D341Med (cell line): ENCODE measurements around the gene MGMT.
A peak's percentile ranks its signal among the peaks of the same experiment; 100 is the strongest.
"Not testable (repeated sequence)": the region's sequence is repeated elsewhere in the genome, so short reads cannot be mapped to it uniquely, and the experiment has no call there.

Experiments
- DNase-seq: peaks from one replicate; pipeline ENCODE4 v3.0.0; 2012; ENCODE audit warnings: low spot score

Gene MGMT

DNA sequence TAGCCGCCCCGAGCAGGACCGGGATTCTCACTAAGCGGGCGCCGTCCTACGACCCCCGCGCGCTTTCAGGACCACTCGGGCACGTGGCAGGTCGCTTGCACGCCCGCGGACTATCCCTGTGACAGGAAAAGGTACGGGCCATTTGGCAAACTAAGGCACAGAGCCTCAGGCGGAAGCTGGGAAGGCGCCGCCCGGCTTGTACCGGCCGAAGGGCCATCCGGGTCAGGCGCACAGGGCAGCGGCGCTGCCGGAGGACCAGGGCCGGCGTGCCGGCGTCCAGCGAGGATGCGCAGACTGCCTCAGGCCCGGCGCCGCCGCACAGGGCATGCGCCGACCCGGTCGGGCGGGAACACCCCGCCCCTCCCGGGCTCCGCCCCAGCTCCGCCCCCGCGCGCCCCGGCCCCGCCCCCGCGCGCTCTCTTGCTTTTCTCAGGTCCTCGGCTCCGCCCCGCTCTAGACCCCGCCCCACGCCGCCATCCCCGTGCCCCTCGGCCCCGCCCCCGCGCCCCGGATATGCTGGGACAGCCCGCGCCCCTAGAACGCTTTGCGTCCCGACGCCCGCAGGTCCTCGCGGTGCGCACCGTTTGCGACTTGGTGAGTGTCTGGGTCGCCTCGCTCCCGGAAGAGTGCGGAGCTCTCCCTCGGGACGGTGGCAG, at the start of gene MGMT:
MGMT (plus strand) TSS at position 539 of the 656 bp plus-strand sequence.
- DNase-seq, result peak; percentile 97

DNA sequence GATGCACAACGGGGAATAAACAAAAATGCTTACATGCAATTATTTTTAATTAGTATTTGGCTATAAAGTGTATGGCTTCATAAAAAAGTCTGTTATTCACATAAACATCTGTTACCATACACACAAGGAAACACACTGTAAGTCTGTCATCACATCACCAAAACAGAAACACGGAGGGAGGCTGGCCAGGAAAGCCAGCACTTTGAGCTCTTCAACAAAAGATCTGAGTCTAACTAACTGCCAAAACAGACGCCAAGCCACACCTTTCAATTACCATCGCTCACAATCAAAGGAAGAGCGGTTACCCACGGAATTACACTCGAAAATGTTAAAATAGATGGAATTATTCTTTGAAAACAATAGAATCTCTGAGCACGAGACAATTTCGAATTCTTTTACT, 49.2 kb upstream of the MGMT start:
- no peak for DNase-seq

DNA sequence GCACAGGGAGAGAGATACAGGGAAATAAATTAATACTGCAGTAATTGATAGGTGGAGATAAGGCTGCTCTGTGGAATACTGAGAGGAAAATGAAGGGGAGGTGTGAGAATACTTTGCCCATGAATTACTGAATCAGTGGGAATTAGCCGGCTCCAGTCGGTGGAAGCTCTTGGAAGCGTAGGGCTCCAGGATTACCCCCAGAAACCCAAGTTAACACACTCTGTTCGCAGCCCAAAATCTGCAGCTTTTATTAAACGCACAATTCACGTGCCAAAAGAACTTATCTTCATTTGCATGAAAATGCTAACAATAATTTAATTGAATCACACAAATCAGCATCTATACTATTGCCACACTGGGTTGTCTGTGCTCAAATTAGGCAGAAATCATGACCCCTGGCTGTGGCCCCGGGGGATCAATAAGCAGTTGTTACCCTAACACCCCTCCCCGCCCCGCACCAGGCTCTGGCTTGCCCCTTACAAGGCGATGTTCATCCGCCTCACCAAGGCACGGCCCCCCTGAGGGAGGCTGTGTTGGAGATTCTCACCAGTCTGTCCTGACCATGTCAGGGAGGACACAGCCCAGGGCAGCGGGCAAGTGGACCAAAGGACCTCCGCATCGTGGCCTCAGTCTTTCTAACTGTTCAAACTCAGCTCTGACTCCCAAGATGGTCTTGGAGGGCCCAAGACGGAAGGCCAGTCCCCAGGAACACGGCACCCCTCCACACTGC, 48.4 kb upstream of the MGMT start:
- DNase-seq, result no peak

DNA sequence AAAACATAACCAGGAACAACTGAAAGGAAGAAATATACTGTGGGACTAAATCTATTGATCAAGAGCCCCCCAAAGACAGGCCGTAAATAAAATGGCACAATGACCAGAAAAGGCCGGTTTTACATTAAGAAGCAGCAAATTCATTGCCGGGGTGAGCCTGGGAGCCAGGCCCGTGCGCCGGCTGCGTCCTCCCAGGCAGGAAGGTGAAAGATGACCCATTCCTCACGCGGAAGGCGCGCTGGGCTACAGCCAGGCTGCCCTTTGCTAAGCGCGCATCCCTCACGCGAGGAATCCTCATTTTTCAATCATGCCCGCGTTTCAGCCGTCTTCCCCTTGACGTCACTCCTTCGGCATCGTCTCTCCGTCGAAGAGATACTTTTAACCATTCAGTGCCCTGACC, 47.6 kb upstream of the MGMT start:
- DNase-seq, result no peak

DNA sequence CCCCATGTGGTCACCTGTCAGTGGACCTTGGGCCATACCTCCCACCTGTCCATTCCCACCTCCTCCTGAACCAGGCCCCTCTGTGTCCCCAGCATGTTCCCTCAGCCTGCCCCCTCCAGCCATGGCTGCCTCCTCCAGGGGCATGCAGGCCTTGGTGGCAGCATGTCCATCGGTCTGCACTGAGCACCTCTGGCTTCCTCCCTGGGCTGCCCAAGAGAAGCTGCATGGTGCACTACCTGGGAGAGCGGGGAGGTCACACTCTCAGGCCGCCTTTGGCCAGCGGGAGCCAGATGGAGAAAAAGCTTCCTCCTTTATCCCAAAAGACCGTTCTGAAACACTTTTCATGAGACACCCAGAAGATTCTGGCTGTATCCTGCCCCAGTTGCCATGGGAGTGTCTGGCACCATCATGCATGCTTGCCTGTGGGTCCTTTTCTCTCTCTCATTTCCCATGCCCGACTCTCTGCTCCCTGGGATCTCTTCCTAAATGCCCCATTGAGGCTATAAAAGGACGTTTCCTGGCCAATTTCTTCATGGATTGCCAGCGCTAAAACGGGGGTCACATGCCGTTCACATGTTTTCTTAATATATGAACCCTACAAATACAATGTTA, 45.5 kb upstream of the MGMT start:
- no peak for DNase-seq

DNA sequence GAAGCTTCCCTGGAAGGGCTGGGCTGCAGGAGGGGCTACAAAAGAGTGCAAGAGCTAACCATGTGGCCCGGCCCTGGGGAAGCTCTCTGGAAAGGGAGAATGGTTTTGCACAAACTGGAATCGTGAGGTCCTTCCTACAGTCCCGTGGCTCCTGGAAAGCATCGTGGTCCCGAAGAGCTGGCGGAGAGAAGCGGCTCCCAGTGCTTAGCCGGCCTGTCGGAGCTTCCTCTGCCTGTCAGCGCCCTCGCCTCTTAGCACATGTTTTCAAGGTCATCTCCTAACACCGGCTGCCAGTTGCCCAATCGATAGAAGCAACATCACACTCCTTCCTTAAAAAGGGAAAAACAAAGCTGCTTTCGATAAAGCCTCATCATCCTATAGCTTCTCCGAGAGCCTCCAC, 42.1 kb upstream of the MGMT start:
- no peak for DNase-seq

DNA sequence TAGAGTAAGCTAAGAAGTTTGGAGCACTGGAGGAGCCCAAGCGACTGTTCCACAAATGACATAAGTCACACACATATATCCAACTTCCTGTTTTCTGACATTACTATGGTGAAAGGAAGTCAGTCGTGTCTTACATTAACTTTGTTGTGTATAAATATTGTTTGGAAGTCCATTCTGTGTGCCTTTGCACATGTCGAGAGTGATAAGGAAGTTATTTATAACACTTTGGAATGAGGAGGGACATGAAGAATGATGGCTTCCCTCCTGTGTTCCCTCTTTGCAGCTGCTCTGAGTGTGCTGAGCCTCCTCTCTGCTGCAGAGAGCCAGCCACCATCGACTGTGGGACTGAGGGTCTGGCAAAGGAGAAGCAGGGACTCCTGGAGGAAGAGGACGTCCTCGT, 40.4 kb upstream of the MGMT start:
- no peak for DNase-seq

DNA sequence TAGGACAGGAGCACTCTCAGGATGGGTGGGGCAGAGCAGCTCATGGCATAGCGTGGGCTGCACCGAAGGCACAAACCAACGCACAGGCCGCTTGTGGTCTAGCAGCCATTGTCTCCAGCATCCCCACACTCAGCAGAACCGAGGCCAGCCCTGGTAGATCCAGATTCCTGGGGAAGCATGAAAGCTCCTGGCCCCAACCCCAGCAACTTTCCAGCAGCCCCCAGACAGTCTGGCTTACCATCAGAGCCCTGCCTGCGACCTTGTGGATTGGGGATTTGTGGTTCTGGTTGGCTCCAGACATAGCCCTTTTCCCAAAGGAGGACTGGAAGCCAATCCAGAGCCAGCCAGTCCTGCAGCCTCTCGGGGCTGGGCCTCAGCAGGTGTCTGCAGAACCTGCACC, 33.8 kb upstream of the MGMT start:
- DNase-seq, result no peak

DNA sequence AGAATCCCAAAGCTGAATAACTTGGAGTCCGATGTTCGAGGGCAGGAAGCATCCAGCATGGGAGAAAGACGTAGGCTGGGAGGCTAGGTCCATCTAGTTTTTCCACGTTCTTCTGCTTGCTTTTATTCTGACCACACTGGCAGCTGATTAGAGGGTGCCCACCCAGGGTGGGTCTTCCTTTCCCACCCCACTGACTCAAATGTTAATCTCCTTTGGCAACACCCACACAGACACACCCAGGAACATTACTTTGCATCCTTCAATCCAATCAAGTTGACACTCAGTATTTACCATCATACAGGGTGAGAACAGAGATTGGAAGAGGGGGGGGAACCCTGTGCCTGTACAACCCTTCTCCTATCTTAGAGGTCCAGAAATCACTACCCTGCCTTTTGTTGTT, 31.3 kb upstream of the MGMT start:
- not testable (repeated sequence) for DNase-seq

DNA sequence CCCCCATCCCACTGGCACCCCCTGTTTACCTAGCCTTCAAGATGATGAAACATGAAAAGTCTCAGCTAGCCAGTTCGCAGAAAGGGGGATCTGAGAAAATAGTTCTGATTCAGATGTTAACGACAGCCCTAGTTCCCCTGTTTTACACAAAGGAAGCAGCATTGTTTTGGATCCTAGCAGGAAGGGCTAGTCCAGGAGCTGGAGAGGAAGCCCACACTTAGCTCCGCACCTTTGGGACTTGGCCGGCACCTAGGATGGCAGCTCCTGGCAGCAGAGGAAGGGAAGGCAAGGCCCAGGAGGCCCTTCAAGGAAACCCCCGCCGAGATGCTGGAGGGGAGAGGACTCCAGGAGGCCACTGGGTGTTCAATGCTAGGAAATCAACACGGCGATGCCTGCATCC, 29.0 kb upstream of the MGMT start:
- no peak for DNase-seq

DNA sequence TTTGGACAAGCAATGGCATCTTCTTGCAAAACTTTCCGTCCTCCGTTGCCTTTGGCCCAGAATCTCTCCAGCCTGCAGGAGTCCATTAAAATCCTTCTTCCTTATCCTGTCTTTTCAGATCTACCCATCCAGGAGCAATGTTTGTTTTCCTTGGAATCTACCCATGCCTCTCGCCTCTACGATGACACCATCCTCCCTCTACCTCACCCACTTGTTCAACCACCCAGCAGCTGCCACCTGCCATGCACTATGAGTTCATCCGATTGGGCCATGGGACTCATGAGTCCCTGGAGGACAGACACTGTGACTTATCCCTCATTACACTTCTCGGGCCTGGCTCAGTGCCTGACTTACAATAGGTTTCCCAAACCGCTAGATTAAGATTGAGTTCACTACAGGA, 26.8 kb upstream of the MGMT start:
- DNase-seq, result no peak

DNA sequence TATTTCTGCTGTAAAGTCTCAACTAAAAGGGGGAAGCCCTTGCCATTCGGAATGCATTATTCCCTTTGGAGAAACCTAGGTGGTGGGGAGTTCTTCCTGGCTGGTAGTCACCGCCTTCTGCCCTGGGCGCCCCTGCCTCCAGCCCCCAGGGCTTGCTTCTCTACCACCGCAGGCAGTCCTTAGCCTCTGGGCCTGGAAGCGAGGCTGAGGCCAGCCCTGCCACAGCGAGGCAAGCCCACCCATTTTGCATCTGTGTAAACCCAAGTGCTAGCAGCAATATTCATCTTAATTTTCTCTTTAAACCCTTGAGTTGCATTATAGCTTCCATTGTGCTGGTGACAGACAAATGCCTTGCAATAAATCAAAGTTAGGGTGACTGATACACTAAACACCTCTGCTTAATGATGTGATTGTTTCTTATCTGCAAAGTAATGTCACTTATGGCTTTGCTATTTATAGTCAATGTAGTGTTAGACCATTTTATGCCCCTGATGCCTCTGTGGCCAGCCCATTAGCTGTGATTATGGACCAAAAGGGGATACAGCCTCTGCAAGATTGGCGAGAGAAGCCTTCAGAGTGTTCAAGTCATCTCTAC, 26.2 kb upstream of the MGMT start:
- DNase-seq, result no peak

DNA sequence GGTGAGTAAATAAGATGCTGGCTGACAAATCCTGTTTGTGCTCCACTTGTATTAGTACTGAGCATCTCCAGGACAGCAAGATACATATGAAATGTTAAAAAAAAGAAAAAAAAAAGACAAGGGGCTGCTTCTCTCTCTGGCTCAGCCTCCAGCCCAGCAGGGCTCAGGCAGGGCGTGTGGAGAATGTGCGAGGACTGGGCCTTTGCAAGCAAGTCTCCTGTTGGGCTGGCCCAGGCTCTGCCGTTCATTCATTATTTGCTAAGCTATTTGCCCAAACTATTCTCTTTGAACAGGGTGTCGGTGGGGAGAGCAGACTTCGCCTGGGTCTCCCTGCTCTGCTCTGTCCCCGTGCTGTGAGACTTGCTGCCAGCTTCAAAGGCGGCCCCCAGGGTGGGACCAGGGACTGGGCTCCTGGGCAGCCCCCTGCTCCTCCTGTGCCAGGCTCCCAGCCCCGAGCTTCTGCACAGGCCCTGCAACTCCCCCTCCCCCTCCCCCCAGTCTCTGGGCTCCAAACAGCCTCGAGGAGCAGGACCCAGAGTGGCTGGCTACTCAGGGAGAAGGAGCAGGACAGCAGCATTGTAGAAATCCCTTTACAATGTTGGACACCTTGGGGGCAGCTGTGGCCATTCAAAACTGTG, 25.6 kb upstream of the MGMT start:
- DNase-seq, result no peak

DNA sequence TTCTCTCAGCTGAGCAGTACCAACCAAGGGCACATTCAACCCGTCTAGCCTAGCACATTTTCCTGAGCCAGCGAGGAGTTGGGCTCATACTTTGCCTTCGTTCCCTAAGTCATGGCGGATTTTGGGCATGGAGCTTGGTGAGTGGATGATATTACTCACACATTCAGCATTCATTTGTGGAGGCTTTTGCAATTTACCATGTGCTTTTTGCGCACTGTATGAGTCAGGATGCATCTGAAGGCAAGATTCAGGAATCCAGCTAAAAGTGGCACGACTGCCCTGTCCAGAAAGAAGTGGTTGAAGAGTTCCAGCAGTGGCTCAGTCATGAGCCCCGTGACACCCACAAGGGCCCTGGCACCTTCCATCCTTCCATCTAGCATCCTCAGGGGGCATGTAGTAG, 24.2 kb upstream of the MGMT start:
- DNase-seq, result no peak

DNA sequence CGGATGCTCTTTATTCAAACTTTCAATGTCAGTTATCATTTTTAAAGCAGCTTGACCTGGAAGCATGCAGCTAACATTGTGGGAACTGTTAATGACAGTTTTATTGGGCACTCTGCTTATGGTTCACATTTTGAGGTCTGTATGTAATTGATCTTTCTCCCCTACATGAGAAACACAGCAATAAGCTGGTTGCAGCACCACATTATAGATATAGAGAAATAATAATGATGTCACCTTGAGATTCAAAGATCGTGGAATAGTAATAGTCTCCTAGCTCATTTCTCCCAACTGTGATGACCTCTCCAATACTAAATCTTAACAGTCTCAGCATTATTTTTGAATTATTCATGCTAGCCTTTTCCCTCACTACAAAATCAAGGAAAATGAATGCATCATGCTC, 22.7 kb upstream of the MGMT start:
- DNase-seq, result no peak

DNA sequence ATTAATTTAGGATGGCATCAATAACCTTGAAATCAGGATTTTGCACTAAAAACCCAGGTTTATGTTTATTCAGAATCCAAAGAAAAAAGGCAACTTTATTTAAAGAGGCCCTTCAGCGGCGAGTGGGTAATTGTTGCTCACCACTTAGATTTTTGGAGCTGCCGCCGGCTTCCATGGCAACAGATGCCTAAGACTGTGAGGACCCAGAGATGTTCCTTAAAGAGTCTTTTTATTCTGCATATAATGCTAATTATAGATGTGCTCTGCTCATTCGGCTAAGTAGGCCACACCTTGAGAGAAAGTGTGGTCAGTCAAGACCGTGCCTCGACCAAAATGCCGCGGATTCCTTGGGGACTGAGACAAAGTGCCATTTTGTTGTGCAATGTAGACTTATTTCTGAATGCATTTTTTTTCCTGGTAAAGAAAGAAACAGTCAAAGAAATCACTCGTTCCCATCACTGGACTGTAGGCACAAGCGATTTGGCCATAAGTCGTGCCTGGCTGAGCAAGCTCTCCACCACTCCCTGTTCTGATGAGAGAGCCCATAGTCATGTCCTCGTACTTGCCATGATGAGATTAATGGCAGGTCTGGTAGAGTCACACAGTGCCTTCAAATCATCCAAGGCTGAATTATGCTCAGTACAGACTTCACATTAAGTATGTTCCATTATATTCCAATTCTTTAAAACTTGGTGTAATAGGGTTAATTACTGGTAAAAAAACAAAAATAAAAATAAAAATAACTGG, 21.4 kb upstream of the MGMT start:
- DNase-seq, result no peak

DNA sequence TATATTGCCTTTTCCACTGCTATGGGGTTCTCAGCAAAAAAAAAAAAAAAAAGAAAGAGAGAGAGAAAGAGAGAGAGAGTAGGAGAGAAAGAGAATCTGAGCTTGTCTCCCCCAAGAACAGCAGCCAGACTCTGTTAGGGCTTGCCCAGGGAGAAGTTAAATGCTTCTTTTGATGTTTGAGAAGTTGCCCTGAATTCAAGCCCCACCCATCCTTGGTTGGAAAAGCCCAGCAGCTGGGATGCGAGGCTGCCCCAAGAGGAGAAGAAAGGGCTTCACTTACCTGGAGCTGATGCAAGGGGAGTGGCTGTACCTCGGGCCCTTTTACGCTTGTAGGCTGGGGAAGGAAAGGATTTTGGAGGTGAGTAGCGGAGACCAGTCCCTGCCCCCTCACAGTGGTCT, 20.9 kb upstream of the MGMT start:
- no peak for DNase-seq

DNA sequence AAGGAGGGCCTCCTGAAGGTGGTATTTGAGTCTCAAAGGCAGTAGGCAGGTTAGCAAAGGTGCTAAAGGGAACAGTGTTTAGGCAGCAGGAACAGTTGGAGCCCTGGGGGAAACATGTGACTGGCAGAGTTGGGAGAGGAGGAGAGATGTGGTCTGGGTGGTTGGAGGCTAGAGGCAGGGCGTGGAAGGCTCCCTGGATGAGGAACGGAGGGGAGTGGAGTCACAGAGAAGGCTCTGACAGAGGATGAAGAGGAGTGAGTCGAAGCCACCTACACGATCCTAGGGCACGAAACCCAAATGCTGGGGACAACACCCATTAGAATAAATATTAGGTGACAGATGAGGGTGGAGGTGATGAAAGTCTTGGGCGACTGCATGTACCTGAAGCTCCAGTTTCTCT, 19.6 kb upstream of the MGMT start:
- DNase-seq, result no peak

DNA sequence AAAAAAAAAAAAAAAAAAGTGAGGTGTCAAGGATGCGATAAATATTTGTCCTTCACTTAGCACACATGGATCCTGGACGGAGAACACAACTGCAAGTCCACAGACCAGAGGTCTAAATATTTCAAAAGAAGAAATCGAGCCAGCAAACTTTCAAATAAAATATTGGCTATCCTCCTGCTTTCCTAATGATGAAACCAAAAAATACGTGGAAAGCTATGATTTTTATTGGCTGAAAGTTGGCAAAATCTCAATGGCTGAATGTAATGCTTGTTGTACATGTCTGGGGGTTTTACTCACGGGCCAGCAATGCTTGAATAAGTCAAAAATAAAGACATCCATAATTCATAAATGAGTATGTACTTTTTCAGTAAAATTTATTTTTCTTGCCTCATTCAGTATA, 19.0 kb upstream of the MGMT start:
- DNase-seq, result no peak

DNA sequence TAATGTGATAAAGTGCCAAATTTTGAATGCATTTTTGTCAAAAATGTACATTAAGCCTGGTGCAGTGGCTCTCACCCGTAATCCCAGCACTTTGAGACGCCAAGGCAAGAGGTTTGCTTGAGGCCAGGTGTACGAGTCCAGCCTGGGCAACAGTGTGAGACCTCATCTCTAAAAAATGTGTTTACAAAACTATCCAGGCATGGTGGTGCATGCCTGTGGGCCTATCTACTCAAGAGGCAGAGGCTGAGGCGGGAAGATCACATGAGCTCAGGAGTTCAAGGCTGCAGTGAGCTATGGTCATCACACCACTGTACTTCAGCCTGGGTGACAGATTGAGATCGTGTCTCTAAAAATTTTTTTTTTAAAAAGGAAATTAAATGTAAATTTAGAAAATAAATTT, 18.5 kb upstream of the MGMT start:
- no peak for DNase-seq

DNA sequence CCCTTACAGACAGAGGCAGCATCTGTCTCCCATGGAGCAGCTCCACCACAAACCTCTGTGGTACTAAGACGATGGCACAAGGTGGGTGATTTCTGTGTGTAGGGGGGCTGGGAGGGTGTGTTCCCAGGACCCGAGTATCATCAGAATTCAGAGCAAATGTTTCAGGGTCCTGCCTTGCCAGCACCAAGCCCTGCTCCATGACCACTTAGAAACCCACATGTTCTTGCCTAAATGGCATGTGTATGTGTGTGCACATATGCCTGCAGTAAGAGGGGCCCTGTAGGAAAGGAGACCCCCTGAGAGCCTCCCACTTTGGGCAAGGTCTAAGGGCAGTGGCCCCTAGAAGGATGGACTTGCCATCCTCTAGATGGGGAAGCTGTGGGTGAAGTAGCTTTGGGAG, 17.1 kb upstream of the MGMT start:
- DNase-seq, result no peak

DNA sequence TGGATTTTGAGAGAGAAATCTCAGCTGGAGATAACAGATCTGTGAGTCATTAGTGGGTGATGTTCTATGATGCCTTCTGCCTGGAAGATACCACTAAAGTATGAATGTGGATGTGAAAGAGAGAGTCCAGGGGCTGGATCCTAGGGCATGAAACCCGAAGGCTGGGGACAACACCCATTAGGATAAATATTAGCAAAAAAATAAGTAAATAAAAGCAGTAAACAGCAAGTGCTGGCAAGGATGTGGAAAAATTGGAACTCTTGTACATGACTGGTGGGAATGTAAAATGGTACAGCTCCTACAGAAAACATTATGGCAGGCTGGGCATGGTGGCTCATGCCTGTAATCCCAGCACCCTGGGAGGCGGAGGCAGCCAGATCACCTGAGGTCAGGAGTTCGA, 16.6 kb upstream of the MGMT start:
- no peak for DNase-seq
